NCI-H510A treated with DMSO at 0.1 percent for 48 hours (cell line): ENCODE data around the gene COL1A1.
A peak's percentile ranks its signal among the peaks of the same experiment; 100 is the strongest.

ENCODE experiments used
- DNase-seq: peaks from one replicate; lab custom pipeline; 2025; lab: John Stamatoyannopoulos, UW

Gene COL1A1

DNA sequence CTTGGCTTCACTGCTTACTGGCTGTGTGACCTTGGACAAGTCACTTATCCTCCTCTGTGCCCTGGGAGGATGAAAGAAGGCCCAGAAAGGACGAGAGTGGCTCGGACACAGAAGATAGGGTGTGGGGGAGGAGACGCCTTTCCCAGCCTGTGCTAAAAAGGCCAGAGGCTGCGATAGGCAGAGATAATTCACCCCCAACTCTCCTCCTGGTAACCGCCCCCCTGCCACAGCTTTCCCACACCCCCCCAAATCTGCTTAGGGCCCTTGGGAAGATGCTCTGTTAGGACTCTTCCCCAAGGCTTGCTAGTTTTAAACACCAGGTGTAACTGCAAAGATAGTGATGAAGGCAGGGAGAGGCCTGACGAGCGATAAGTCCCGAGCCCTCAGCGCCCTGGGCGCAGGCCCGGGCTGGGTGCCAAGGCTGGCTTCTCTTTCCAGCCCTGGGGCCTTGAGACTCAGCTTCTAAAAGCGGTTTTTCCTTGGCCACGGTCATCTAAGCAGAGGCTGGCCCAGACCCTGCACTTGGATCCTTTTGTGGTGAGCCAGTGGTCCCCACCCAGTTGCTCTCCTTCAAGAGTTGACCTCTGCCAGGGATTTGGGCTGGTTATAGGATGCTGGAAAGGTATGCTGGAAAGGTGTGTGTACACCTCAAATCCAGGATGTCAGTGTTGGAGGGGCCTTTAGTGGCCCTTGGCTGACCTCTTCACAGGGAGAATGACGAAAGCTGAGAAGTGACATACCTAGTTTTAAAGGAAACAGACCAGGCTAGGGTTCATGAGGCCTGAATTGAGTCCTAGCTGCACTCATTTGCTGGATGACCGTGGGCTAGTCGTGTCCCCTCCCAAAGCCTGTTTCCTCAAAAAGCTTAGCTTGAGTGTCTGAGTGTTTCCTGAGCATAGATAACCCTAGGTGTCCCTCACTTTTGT is 47.5 kb downstream of the COL1A1 start:
- DNase-seq = no peak

DNA sequence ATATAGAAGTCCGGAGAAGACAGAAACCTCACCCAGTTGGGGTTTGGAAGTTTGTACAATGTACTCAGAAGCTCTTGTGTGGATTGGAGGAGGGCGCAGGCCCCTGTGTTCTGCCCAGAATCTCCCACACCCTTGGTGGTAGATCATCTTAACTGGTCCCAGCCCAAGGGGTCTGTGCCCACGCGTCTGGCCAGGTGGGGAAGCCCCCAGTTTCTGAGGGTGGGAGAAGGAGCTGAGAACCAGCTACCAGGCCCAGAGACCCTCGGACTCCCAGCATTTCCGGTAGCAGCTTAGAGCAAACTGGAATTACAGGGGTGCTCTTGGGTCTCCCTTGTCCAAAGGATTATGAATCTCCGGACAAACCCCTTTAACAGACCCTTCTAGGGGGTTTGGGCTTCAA is 48.7 kb downstream of the COL1A1 start:
- DNase-seq = no peak

DNA sequence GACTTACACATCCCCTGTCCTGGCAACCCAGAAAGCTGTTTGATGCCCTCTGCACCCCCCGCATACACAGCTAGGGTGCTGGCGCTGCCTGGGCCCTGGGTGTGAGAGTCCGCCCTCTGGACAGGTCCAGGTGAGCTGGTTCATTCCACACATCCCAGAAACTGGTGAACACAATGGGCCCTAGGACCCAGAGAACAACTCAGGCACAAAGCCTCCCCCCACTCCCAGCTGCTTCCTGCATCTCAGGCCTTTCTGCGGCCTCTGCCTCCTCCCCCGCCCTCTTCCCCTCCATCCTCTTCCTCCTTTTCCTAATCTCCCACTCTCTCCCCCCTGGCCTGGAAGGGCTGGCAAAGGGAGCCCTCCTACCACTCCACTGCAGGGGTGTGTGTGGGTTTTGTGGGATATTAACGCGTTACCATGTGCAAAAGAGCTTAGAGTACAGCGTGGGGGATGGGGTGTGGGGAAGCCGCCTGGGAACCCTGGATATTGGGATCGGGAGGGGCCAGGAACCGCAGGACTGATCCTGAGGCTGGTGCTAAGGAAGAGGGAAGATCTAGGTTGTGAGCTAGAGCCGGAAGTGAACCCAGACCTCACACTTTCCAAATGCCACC is 49.4 kb downstream of the COL1A1 start:
- peak; percentile 95 for DNase-seq

DNA sequence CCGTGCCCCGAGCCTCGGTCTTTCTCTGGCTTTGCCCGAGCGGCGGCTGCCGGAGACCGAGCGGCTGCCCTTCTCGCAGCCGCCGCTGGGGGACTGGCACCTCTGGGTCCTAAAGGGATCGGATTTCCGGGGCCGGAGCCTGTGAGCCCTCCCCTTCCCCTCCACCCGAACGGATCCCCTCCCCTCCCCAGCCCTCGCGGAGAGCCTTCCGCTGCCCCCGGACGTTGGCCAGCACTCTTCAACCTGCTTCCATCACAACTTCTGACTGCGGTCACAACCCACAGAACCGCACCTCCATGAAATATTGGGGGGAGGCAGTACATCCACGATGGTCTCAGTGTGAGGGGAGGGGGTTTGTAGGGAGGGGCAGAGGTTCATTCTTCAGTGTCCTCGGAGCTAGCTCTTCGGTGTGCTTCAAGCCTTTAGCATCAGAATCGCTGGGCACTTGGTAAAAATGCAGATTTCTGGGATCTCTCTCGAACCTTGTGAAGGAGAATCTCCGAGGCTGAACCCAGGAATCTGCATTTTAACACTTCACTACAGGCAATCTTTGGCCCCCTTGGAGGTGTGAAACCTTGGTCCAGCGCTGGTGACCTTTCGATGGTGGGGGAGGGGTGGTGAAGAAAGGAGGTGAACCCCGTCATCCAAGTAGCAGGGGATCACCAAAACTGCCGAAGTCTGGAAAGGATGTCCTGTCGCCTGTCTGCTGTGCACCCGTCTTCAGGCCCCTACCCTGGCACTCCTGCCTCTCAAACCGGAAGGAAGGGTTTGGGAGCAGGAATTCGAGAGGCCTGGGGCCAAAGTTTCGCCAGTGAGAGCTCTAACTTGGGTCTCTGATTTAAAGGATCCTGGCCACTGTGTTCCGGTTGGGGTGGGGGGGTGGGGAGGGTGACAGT is 50.1 kb downstream of the COL1A1 start:
- peak; percentile 92 for DNase-seq

DNA sequence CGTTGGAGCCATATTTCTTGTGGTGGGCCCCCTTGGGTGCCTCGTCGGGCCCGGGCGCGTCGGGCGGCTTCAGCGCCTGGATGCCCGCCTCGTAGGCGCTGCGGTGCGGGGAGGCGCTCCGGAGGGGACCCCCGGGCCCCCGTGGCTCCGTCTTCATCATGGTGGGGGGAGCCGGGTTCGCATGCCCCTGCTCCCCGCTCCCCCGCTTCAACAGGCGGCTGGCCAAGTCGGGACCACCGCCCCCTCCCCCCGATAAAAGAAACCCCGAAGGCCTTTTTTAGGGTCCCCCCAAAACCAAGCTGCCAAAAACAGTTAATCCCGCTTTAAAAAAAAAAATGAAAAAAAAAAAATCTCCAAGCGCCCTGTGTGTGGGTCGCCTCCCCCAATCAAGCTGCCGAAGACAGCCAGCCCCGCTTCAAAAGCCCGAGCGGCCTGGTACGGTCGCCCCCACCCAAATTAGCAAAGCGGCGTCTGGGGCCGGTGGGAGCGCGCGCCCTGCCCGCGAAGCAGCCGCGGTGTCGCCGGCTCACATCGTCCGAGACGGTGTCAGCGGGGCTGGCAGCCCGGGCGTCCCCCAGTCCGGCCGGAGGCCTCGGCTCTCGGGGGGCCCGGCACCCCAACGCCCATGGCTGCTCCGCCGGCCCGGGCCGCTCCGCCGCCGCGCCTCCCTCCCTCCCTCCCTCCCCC is 50.9 kb downstream of the COL1A1 start, which contains the start of gene PPP1R9B:
PPP1R9B (minus strand) TSS at position 324 of the 687 bp plus-strand sequence; CDS start at position 160, 164 bp downstream.
- DNase-seq = no peak

DNA sequence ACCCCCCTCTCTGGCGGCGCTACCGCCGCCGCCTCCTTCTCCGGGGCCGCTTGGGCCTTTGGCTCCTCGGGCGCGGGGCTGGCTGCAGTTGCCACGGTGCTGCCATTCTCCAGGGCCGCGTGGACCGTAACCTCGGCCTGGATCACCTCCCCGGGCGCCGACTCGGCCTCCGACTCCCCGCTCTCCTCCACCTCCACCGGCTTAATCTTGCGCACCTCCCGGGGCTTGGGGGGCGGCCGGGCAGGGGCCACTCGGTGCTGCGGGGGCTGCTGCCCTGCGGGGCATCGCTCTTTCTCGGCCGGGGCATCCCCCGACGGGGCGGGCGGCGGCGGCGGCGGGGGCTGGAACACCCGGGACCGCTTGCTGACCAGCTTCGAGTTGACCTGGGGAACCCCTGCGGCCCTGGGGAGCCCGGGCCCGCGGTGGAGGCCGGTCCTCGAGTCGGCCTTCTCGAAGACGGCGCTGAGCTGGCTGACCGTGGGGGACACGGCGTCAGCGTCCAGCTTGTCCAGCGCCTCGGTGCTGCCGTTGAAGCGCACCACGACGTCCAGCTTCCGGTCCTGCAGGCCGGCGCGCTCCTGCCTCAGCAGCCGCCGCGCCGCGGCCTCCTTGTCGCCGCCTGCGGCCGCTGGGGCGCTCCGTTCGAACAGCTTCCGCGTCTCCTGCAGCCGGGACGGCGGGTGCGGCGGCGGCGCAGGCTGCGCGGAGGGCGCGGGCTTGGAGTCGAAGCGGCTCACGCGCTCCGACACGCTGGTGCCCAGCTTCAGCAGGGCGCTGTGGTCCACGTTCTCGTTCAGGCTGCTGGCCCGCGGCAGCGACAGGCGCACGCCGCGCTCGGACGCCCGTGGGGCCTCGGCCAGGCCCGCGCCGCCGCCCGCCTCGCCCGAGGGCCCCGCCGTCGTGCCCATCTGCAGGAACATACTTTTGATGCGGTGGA is 51.7 kb downstream of the COL1A1 start:
- peak; percentile 64 for DNase-seq

DNA sequence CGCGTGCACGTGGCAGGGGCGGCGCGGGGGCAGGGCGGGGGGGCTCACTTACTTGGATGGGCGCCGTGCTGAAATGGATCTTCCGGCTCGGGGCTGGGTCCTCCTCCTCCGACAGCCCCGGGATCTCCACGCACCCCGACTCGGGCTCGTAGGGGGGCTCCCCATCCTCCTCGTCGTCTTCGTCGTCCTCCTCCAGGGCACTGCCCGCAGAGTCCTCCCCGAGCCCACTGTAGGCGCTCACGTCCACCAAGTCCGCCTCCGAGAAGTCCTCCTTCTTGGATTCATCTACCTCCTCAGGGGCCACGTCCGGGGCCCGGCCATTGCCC is 52.4 kb downstream of the COL1A1 start:
- no peak for DNase-seq

DNA sequence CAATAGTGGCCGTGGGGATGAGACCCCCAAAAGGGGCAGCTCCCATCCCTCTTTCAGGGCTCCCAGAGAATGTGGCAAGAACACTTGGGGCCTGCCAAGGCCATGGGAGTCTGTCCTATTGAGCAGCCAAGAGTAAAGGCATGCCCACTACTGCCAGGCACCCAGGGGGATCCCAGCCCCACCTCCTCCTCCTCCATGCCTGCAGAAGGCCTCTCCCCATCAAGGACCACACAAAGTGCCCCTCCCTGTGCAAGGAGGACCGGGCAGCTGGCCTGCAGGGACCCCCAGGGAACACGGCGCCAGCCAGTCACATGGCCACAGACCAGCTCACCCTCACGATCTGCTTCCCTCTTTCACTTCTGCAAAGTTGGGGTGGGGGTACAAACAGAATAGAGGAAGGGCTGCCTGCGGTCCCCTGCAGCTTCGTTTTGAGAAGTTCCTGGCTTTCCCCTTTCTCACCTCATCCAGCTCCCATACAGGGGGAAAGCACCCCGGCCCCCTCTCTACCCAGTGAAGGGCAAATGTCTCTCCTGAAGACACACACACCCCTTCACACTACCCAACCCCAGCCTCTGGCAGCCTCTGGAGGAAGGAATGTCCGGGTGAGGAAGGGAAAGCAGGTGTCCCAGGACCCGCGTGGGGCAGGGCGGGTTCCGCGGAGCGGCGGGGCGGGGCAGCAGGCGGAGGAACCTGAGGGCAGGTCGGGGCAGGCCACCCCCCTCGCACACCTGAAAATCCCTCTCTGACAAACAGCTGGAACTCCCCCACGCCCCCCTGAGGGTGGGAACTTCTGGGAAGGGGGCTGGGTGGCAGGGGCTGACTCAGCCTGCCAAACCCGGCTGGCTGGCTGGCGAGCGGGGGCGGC is 53.0 kb downstream of the COL1A1 start:
- no peak for DNase-seq

DNA sequence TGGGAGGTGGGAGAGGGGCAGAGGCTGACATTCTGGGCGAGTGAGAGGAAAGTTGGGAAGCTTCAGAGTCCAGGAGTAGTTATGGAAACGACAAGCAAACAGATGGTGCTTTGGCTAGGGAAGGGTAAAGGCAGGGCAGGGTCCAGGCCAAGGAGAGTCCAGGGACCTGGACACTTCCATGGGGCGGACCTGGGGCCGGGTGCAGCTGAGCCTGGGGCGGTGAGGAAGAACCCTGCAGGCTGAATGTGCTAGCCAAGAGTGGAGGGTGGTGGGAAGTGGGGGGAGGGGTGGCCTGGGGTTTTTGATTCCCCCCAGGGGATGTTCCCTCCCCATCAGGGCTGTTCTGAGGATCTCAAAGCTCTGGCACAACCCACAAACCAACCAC is 53.6 kb downstream of the COL1A1 start:
- no peak for DNase-seq

DNA sequence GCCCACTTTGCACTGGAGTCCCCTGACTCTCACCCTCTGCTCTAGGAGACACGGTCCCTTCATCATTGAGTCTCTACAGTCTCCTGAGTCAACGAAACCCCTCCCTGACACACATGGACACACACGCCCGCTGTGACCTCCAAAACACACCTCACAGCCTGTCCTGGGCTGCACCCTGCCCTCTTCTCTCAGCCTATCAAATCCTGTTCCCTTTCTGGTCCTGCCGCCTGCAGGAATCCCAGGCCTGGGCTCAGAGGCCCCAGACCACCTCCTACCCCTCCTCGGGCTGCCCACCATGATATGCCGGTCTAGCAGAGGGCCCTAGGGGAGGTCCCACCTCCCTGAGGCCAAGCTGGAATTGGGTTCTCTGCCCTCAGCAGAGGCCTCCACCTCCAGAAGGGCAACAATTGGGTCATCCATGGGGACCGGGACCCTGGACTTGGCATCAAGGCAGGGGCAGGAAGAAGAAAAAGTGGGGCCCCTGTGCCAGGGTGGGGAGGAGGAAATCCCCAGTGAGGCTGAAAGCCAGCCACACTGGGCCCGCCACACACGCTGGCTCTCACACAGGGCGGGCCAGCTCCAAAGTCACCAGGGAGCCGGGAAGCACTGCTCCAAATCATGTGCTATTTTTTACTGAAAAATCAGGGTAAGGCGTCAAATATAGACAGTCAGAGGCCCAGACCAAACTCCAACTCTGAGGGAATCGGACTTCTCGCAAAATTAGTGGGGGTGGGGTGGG is 54.3 kb downstream of the COL1A1 start:
- DNase-seq = no peak

DNA sequence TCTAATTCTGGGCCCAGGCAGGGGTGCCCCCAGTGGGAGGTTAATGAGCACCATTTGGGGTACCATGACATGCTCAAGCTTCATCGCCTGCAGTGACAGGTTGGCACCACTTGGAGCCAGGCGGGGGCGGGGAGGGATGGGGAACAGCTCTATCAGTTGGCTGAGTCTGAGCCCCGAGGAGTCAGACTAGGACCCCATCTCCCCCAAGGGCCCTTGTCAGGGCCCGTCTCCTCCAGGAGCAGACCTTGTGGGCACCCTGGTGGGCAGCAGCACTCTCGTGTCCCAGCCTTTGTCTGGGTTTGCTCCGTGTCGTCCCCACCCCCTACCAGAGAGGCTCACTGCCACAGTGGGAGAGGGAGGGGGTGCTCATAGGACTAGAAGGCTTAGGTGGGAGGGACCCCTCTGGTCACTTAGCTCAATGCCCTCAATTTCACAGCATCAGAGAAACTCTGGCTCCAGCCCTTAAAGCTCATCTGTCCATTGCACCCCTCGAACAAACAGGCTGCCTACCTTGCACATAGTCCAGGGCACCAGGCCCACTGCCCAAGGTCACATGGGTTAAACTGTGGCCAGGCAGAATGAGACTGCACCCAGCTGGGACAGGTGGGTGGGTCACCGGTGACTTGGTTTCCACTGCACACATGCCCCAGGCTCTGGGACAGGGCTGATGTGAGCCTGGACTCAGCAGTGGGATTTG is 55.1 kb downstream of the COL1A1 start:
- DNase-seq = no peak

DNA sequence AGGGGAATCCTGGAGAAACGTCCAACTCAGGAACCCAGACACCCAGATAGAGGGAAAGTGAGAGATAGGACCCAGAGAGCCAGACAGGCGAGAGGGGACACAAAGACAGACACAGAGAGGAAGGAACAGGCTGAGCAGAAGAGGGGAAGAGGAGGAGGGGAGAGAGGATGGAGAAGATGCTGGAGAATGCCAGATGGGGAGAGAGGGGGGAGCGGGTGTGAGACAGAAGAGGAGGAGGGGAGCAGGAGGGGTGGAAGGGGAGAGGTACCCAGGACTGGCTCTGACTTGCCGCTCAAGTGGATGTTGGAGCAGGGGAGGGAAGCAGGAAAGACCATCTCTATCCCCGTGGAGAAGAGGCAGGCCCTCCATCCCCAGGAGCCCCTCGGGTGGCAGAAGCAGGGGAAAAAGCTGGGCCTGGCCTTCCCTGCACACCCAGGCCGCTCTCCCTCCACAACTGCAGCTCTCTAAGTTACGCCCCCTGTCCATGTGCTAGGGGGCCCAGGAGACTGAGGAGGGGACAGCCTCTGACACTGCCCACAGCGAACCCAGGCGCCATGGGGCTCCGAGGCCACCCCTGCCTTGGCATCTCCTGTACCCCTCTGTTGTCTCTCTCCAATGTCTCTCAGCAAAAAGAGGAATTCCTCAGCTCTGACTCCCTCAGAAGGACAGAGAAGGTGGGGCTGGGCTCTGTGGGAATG is 55.8 kb downstream of the COL1A1 start:
- DNase-seq = no peak

DNA sequence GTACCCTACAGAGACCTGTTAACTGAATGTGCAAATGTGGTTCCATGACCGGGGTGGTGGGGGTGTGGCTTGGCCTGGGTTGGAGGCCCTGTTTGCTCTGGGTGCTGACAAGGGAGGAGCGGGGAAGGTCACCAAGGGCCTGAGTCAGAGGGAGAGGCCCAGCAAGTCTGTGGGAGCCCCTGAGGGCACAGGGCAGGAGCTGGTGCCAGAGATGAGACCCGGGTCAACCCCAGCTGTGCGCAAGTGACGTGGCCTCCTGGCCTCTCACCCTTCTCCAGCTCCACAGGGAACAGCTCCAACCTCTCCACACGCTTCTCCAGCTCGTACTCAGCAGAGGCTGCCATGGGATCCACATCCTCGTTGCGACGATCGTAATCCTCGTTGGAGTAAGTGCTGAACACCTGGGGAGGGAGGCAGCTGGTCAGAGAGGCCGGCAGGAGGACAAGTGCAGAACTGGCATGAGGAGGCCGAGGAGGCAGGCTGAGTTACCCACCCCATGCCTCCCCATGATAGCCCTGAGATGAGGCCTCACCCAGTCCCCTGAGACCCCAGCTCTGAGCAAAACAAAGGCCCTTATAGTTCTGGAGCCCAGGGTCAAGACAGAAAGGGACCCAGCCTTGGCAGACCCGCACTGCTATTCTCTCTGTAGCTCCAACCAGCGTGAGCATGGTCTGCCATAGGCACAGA is 56.4 kb downstream of the COL1A1 start:
- no peak for DNase-seq

DNA sequence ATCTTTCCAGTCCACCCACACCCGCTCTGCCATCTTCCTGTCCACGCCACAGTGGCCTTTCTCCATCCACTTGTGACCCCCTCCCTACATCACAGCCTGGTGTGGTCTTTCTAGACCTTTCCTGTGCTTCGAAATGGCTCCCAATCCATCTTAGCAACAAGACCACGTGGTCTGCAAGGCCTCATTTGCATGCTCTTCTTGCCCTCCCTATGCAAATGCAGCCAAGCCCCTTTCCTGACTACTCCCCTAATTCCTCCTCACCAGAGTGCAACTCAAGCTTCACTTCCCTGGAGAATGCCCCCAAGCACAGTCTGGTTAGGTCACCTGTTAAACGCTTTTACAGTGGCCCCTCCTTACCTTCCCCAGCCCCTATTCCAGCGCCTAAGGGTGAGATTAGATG is 57.1 kb downstream of the COL1A1 start:
- no peak for DNase-seq

DNA sequence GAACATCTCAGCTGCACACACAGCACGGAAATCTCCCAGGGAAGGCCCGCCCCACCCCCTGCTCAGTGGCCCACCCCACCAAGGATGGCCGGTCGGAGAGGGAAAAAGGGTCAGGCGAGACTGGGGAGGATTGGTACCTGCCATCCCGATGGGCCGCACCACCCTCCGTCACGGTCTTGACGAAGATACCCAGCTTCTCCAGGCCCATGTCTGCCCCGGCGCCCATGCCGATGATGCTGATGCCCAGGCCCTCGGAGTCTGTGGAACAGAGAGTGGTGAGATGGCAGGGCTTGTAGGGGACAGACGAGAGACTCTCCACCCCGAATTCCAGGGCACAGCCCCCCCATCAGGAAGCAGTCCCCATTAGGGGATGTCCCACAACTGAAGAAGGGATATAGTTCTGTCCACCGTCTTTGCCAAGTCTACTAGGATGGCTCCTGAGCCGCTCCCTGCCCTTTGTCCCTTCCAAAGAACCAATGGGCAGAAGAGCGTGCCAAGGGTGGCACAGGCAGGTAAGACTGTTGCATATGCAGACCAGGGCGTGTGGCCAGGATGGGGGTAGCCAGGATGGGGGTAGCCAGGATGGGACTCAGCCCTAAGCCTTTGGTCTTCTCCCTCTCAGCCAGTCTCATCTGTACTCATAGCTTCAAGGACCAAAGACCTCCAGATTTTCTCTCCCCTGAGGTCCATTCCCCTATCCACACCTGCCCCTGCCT is 57.8 kb downstream of the COL1A1 start:
- DNase-seq = no peak

DNA sequence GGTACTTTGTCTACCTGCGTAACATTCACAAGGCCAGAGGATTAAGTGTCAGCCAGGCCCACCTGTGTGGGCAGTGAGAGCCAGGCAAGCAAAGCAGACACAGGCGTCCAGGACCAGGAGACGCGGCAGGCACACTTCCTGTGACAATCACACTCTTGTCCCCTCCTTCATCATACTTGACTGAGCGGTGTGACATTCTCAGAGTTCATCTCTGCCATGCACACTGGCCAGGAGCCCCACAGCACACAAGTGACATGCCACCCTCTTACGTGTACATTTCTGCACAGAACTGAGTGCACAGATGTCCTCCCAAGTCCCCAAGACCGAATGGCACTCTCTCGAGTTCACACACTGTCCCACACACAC is 59.7 kb downstream of the COL1A1 start:
- DNase-seq = no peak
